Keratinocyte (primary cell): Measurements from ENCODE around the gene NRP2. TPM values are rescaled to one million over a fixed set of nuclear protein-coding genes. Genes with fewer than 3 reads are reported as not detected.

Experiments
- DNase-seq: peaks from one replicate; pipeline ENCODE4 v3.0.0-alpha.2; 2011; ENCODE audit warnings: low read depth, missing footprints, low spot score
- FAIRE-seq: peaks from 2 replicates; lab custom pipeline; 2011; peaks lifted over from hg19 to GRCh38; lab: Jason Lieb, UNC
- H2AFZ ChIP-seq: 2 replicates; pipeline ENCODE4 v1.6.0; 2012; ENCODE audit warnings: low read length, control low read depth, inconsistent platforms; ENCODE audit not compliant: control insufficient read depth
- H3K27ac ChIP-seq: 2 replicates; pipeline ENCODE4 v1.5.1; 2011; ENCODE audit warnings: low read length; ENCODE audit not compliant: control insufficient read depth, insufficient read depth
- H3K27me3 ChIP-seq: 3 replicates; pipeline ENCODE4 v1.6.0; 2011; ENCODE audit warnings: low read length; ENCODE audit not compliant: control insufficient read depth, insufficient read depth; ENCODE audit errors: extremely low read depth
- H3K36me3 ChIP-seq, 2 experiments: 2 replicates in 1 of 2; 3 replicates in 1 of 2; pipeline ENCODE4 v1.5.1; 2011; ENCODE audit warnings: low read length in 2 of 2, mild to moderate bottlenecking in 1 of 2; ENCODE audit not compliant: control insufficient read depth in 2 of 2, insufficient read depth in 2 of 2; ENCODE audit errors: extremely low read depth in 1 of 2
- H3K4me1 ChIP-seq: 3 replicates; pipeline ENCODE4 v1.5.1; 2011; ENCODE audit warnings: low read length; ENCODE audit not compliant: control insufficient read depth, insufficient read depth; ENCODE audit errors: extremely low read depth
- H3K4me2 ChIP-seq: 3 replicates; pipeline ENCODE4 v1.6.0; 2011; ENCODE audit warnings: low read depth, low read length; ENCODE audit not compliant: control insufficient read depth, insufficient read depth; ENCODE audit errors: extremely low read depth
- H3K4me3 ChIP-seq, 3 experiments: fragments of 200-600 bp in 1 of 3; sonication (generic) in 1 of 3; 2 replicates in 2 of 3; 3 replicates in 1 of 3; pipeline ENCODE4 v1.5.1; 2011 to 2016; ENCODE audit warnings: low read length in 3 of 3, mild to moderate bottlenecking in 3 of 3, control low read depth in 2 of 3, inconsistent platforms in 1 of 3, low read depth in 1 of 3, mixed read lengths in 1 of 3, mixed run types in 1 of 3, moderate library complexity in 1 of 3; ENCODE audit not compliant: control insufficient read depth in 2 of 3, insufficient read depth in 2 of 3; ENCODE audit errors: extremely low read depth in 1 of 3
- H3K79me2 ChIP-seq: 2 replicates; pipeline ENCODE4 v1.6.0; 2012; ENCODE audit warnings: low read length; ENCODE audit not compliant: control insufficient read depth, insufficient read depth
- H3K9ac ChIP-seq: 3 replicates; pipeline ENCODE4 v1.6.0; 2011; ENCODE audit warnings: low read length; ENCODE audit not compliant: control insufficient read depth, insufficient read depth; ENCODE audit errors: extremely low read depth
- H3K9me1 ChIP-seq: 3 replicates; pipeline ENCODE4 v1.6.0; 2011; ENCODE audit warnings: low read length; ENCODE audit not compliant: control insufficient read depth, insufficient read depth; ENCODE audit errors: extremely low read depth
- H3K9me3 ChIP-seq: 2 replicates; pipeline ENCODE4 v1.5.1; 2012; ENCODE audit warnings: low read depth, low read length; ENCODE audit not compliant: control insufficient read depth
- H4K20me1 ChIP-seq: 3 replicates; pipeline ENCODE4 v1.6.0; 2011; ENCODE audit warnings: low read length; ENCODE audit not compliant: control insufficient read depth, insufficient read depth; ENCODE audit errors: extremely low read depth
- EZH2 ChIP-seq: IDR thresholded peaks from one replicate; pipeline ENCODE4 v1.6.1; 2012; ENCODE audit warnings: inconsistent platforms, mild to moderate bottlenecking, low read length, moderate library complexity
- dilution Hi-C: fragments of 300-500 bp; cut with MboI; formaldehyde crosslinking; loops from one replicate; pipeline ENCODE4 v1.7.0; 2020; ENCODE audit warnings: low sequenced_read_pairs; ENCODE audit not compliant: extremely low pct_ligation_motif_present
- polyA plus RNA-seq, 5 experiments: library from polyadenylated mRNA; depleted of rRNA in 3 of 5; stranded (reverse) in 3 of 5; stranded (forward) in 1 of 5; unstranded in 1 of 5; fragments of >200 nt; gene quantifications; 1 replicate in 1 of 5; 2 replicates in 3 of 5; 3 replicates in 1 of 5; pipeline versions ENCODE4 v1.2.1 to v1.2.3, GENCODE V29; 2011 to 2012; ENCODE audit warnings: missing spikeins in 2 of 5, low read depth in 1 of 5, low replicate concordance in 1 of 5
- TF ChIP-seq, protein P1 (sequence below), 3 experiments: IDR thresholded peaks in 1 of 3; conservative IDR thresholded peaks in 1 of 3; optimal IDR thresholded peaks in 1 of 3; 2 replicates in 2 of 3; 3 replicates in 1 of 3; pipeline versions ENCODE3 to v1.5.1; 2011; ENCODE audit warnings: low read length in 3 of 3, mild to moderate bottlenecking in 3 of 3, moderate library complexity in 2 of 3, control low read depth in 1 of 3, inconsistent platforms in 1 of 3; ENCODE audit not compliant: insufficient read depth in 2 of 3; ENCODE audit errors: extremely low read depth in 1 of 3

The NRP2 gene
- polyA plus RNA-seq, 1 donor (not counting 4 experiments of a cell fraction or from before 2014, with no cell fraction given), result 20.6 TPM

DNA sequence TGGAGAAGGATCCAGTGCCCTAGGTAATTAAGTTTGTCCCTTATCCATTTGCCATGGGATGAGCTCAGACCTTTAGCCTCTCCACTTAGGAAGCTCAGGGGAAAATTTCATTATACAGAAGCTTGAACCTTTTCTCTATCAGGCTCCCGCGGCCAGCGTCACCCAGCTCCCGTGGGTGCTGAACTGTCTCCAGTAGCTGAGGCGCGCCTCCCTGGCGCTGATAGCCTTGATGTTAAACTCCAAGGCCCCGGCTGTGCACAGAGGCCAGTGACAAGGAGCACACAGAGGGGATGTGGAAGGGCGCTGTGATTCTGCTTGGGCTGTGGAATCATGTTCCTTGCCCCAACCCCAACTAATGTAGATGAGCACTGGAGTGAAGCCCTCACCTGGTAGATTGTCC is 50.8 kb downstream of the NRP2 start:
- FAIRE-seq (no peak), DNase-seq (no peak)
- no peaks in the 10 kb centered on the region for H3K27me3 ChIP-seq
- dilution Hi-C loops, result no loop called here
- H3K79me2 ChIP-seq, result no peaks in the 10 kb centered on the region
- H3K9ac ChIP-seq, result no peak overlapping the region
- peaks cover 3% of the 10 kb centered on the region for H3K4me1 ChIP-seq
- no peak overlapping the region for H3K4me2 ChIP-seq
- TF ChIP-seq, protein P1, sequence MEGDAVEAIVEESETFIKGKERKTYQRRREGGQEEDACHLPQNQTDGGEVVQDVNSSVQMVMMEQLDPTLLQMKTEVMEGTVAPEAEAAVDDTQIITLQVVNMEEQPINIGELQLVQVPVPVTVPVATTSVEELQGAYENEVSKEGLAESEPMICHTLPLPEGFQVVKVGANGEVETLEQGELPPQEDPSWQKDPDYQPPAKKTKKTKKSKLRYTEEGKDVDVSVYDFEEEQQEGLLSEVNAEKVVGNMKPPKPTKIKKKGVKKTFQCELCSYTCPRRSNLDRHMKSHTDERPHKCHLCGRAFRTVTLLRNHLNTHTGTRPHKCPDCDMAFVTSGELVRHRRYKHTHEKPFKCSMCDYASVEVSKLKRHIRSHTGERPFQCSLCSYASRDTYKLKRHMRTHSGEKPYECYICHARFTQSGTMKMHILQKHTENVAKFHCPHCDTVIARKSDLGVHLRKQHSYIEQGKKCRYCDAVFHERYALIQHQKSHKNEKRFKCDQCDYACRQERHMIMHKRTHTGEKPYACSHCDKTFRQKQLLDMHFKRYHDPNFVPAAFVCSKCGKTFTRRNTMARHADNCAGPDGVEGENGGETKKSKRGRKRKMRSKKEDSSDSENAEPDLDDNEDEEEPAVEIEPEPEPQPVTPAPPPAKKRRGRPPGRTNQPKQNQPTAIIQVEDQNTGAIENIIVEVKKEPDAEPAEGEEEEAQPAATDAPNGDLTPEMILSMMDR (optimal IDR thresholded peaks at IDR 0.05 in 1 of 3, IDR thresholded peaks at IDR 0.05 in 1 of 3, conservative IDR thresholded peaks at IDR 0.05 in 1 of 3; ENCODE audit: extremely low read depth in 1 of 3, insufficient read depth in 2 of 3, low read length in 3 of 3), result no peak
- TF ChIP-seq EZH2, result no peak
- H3K9me3 ChIP-seq, result no peaks in the 10 kb centered on the region
- no peaks in the 10 kb centered on the region for H3K9me1 ChIP-seq
- H4K20me1 ChIP-seq, result no peaks in the 10 kb centered on the region
- H3K36me3 ChIP-seq, result peaks cover 2 to 24% of the 10 kb centered on the region in 2 experiments
- H2AFZ ChIP-seq, result no peak overlapping the region
- H3K4me3 ChIP-seq, result no peak overlapping the region
- no peak overlapping the region for H3K27ac ChIP-seq

DNA sequence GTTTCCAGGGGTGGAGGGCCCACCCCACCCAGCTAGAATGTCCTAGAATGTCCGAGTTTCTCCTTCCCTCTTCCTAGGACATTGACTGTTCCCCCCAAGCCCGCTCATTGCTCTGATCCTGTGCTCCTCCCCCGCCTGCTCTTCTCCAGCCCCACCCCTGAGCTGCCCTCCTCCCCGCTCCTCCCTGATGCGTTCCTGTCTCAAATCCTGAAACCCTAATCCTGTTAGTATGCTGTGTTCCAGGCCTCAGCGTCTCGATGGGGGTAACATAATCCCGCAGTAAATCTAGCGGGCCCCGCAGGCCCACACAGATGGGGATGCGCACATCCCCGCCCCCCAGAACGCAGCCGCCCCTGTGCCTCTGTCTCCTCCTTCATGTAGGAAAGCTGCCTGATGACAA is 51.3 kb downstream of the NRP2 start:
- H3K27ac ChIP-seq, result no peak overlapping the region
- DNase-seq (no peak), FAIRE-seq (no peak)
- H3K9ac ChIP-seq, result no peak overlapping the region
- peaks cover 2 to 22% of the 10 kb centered on the region in 2 experiments for H3K36me3 ChIP-seq
- H3K9me3 ChIP-seq, result no peaks in the 10 kb centered on the region
- no peak overlapping the region for H2AFZ ChIP-seq
- H4K20me1 ChIP-seq, result no peaks in the 10 kb centered on the region
- H3K9me1 ChIP-seq, result no peaks in the 10 kb centered on the region
- H3K4me3 ChIP-seq, result no peak overlapping the region
- TF ChIP-seq, protein P1 (optimal IDR thresholded peaks at IDR 0.05 in 1 of 3, IDR thresholded peaks at IDR 0.05 in 1 of 3, conservative IDR thresholded peaks at IDR 0.05 in 1 of 3; ENCODE audit: extremely low read depth in 1 of 3, insufficient read depth in 2 of 3, low read length in 3 of 3), result no peak
- TF ChIP-seq EZH2, result no peak
- no peaks in the 10 kb centered on the region for H3K79me2 ChIP-seq
- H3K27me3 ChIP-seq, result no peaks in the 10 kb centered on the region
- dilution Hi-C loops, result no loop called here
- H3K4me2 ChIP-seq, result no peak overlapping the region
- peaks cover 3% of the 10 kb centered on the region for H3K4me1 ChIP-seq
